Small intestine (tissue), 7 donors: ENCODE results near the gene PIGU. TPM values are rescaled to one million over a fixed set of nuclear protein-coding genes. Genes with fewer than 3 reads are reported as not detected.
"Not testable (repeated sequence)": the region's sequence is repeated elsewhere in the genome, so short reads cannot be mapped to it uniquely, and the experiment has no call there.

ENCODE experiments used
- DNase-seq, 2 donors: peaks; one replicate each; pipeline versions ENCODE4 v3.0.0 to v3.0.0-alpha.2; 2013
- FAIRE-seq: peaks from 2 replicates; lab custom pipeline; 2012; peaks lifted over from hg19 to GRCh38; lab: Jason Lieb, UNC
- H3K27ac ChIP-seq, 3 donors: one replicate each; pipeline ENCODE4 v1.5.1; 2013; ENCODE audit warnings: low read length in 2 of 3, mild to moderate bottlenecking in 2 of 3, control low read depth in 1 of 3, inconsistent platforms in 1 of 3, low read depth in 1 of 3, moderate library complexity in 1 of 3
- H3K27me3 ChIP-seq, 3 donors: one replicate each; pipeline ENCODE4 v1.6.1; 2013; ENCODE audit warnings: low read length in 3 of 3, inconsistent platforms in 1 of 3; ENCODE audit not compliant: control insufficient read depth in 3 of 3, insufficient read depth in 3 of 3
- H3K36me3 ChIP-seq, 3 donors: one replicate each; pipeline ENCODE4 v1.6.1; 2013; ENCODE audit warnings: low read length in 3 of 3, inconsistent platforms in 1 of 3, low read depth in 1 of 3, mild to moderate bottlenecking in 1 of 3, moderate library complexity in 1 of 3; ENCODE audit not compliant: control insufficient read depth in 3 of 3, insufficient read depth in 2 of 3
- H3K4me1 ChIP-seq, 3 donors: one replicate each; pipeline ENCODE4 v1.6.1; 2013; ENCODE audit warnings: low read length in 2 of 3, inconsistent platforms in 1 of 3, low read depth in 1 of 3, mild to moderate bottlenecking in 1 of 3, moderate library complexity in 1 of 3; ENCODE audit not compliant: control insufficient read depth in 3 of 3, insufficient read depth in 2 of 3
- H3K4me3 ChIP-seq, 3 donors: one replicate each; pipeline ENCODE4 v1.5.1; 2013; ENCODE audit warnings: low read length in 3 of 3, control low read depth in 1 of 3, inconsistent platforms in 1 of 3, low read depth in 1 of 3, mild to moderate bottlenecking in 1 of 3, moderate library complexity in 1 of 3
- H3K9me3 ChIP-seq, 2 donors: one replicate each; pipeline ENCODE4 v1.6.1; 2013; ENCODE audit warnings: low read depth in 1 of 2, low read length in 1 of 2; ENCODE audit not compliant: control insufficient read depth in 2 of 2, insufficient read depth in 1 of 2
- WGBS, 3 donors: extraction: QIAGEN DNeasy Blood & Tissue Kit; methylation state at CpG; one replicate each; pipeline ENCODE4 v1.1.7; 2013; 5-methylcytosine and 5-hydroxymethylcytosine counted together
- polyA plus RNA-seq, 4 donors: library from polyadenylated mRNA; stranded (reverse) in 3 of 4; unstranded in 1 of 4; fragments of 200-250 nt in 3 of 4; fragments of 120-200 nt in 1 of 4; gene quantifications; one replicate each; pipeline versions ENCODE4 v1.2.1 to v1.2.3, GENCODE V29; 2013
- donor health status: healthy with polysubstance abuse.
- donor health status: control.
- donor health status: control.
- donor health status: Bipolar disorder and iron deficiency.
- donor health status: healthy.

Gene PIGU
- polyA plus RNA-seq, 4 donors = 4.9 to 34.3 (median 16.2) TPM

- peaks cover 0 to 19% (median 2%) of the 10 kb centered on the region in 3 donors for H3K4me1 ChIP-seq
- no peaks in the 10 kb centered on the region for H3K27me3 ChIP-seq
- no peak for FAIRE-seq
- H3K27ac ChIP-seq = peak overlapping the region; percentile 74 to 93 (median 89)
- H3K36me3 ChIP-seq = peaks cover 0 to 12% (median 0%) of the 10 kb centered on the region in 3 donors
- no peak for DNase-seq
- H3K9me3 ChIP-seq = no peaks in the 10 kb centered on the region
- WGBS, 3 donors = 0 to 1% (median 0%) methylated on average over 3 of the region's 3 CpGs
- H3K4me3 ChIP-seq = peak overlapping the region; percentile 53 to 87 (median 73)
These were observed 159.8 kb downstream of the PIGU start for GRCh38 chr20:34517114-34517505.

- H3K27ac ChIP-seq = peak within 1 kb of the TSS; percentile 89 to 93 (median 89)
- H3K27me3 ChIP-seq = no peaks in the 10 kb centered on the region
- DNase-seq (peak; percentile 98), FAIRE-seq (no peak)
- peaks cover 0 to 7% (median 0%) of the 10 kb centered on the region in 3 donors for H3K36me3 ChIP-seq
- peak within 1 kb of the TSS; percentile 53 to 87 (median 73) for H3K4me3 ChIP-seq
- peaks cover 0 to 23% (median 2%) of the 10 kb centered on the region in 3 donors for H3K4me1 ChIP-seq
- 0% methylated on average over 58 to 59 of the region's 59 CpGs for WGBS, 3 donors
- no peaks in the 10 kb centered on the region for H3K9me3 ChIP-seq
These were observed 160.4 kb downstream of the PIGU start, which contains the start of gene DYNLRB1 for GRCh38 chr20:34516247-34517113. DYNLRB1 (plus strand) TSS chr20:34516422; CDS start chr20:34516459, 37 bp downstream.

GRCh38 chr20:34515484-34516246, 161.2 kb downstream of the PIGU start:
- Histone ChIP-seq H3K4me3 (peak overlapping the region; percentile 53 to 87 (median 73)), H3K27me3 (no peaks in the 10 kb centered on the region), H3K36me3 (peaks cover 0 to 7% (median 0%) of the 10 kb centered on the region in 3 donors), H3K4me1 (peaks cover 0 to 27% (median 2%) of the 10 kb centered on the region in 3 donors), H3K9me3 (no peaks in the 10 kb centered on the region), H3K27ac (peak overlapping the region; percentile 89 to 93 (median 89))
- 2 to 3% (median 2%) methylated on average over 35 to 36 of the region's 36 CpGs for WGBS, 3 donors
- DNase-seq (peak; percentile 80 to 86), FAIRE-seq (no peak)

GRCh38 chr20:34514897-34515483, 161.9 kb downstream of the PIGU start:
- Histone ChIP-seq H3K36me3 (peaks cover 0 to 10% (median 0%) of the 10 kb centered on the region in 3 donors), H3K4me1 (peaks cover 0 to 27% (median 2%) of the 10 kb centered on the region in 3 donors), H3K9me3 (no peaks in the 10 kb centered on the region), H3K27me3 (no peaks in the 10 kb centered on the region), H3K27ac (peak overlapping the region; percentile 89 to 93 (median 89)), H3K4me3 (peak overlapping the region; percentile 53 to 87 (median 73))
- DNase-seq = no peak
- WGBS, 3 donors = 8 to 23% (median 18%) methylated on average over 19 of the region's 19 CpGs
- FAIRE-seq = no peak

- not testable (repeated sequence) for H3K27ac ChIP-seq, H3K36me3 ChIP-seq, H3K9me3 ChIP-seq, H3K4me3 ChIP-seq, DNase-seq, FAIRE-seq, H3K27me3 ChIP-seq
- H3K4me1 ChIP-seq = peaks cover 0 to 27% (median 2%) of the 10 kb centered on the region in 3 donors
- 93 to 97% (median 94%) methylated on average over 17 of the region's 17 CpGs for WGBS, 3 donors
These were observed 162.9 kb downstream of the PIGU start for GRCh38 chr20:34514034-34514433.

GRCh38 chr20:34512955-34513419, 163.9 kb downstream of the PIGU start:
- Histone ChIP-seq H3K27me3 (no peaks in the 10 kb centered on the region), H3K9me3 (no peaks in the 10 kb centered on the region), H3K4me3 (no peak overlapping the region), H3K36me3 (peaks cover 0 to 6% (median 3%) of the 10 kb centered on the region in 3 donors), H3K4me1 (peaks cover 0 to 27% (median 2%) of the 10 kb centered on the region in 3 donors), H3K27ac (peak overlapping the region in 1 of 3 donors; percentile 45)
- DNase-seq (peak in 1 of 2 donors; percentile 40), FAIRE-seq (no peak)

- Histone ChIP-seq H3K27me3 (no peaks in the 10 kb centered on the region), H3K36me3 (peaks cover 0 to 6% (median 6%) of the 10 kb centered on the region in 3 donors), H3K4me3 (no peak overlapping the region), H3K4me1 (peaks cover 0 to 27% (median 2%) of the 10 kb centered on the region in 3 donors), H3K27ac (peak overlapping the region in 1 of 3 donors; percentile 45), H3K9me3 (no peaks in the 10 kb centered on the region)
- WGBS, 3 donors = 89 to 91% (median 89%) methylated on average over 4 of the region's 4 CpGs
- peak; percentile 16 to 44 for DNase-seq
- FAIRE-seq = no peak
These were observed 164.5 kb downstream of the PIGU start for GRCh38 chr20:34512266-34512954.
